Tongue (tissue), 2 donors: ENCODE data around the gene SLC6A13. TPM values are rescaled to one million over a fixed set of nuclear protein-coding genes. Genes with fewer than 3 reads are reported as not detected.
"Not testable (repeated sequence)": the region's sequence is repeated elsewhere in the genome, so short reads cannot be mapped to it uniquely, and the experiment has no call there.

Experiments
- DNase-seq: peaks from one replicate; pipeline ENCODE4 v3.0.0-alpha.2; 2015
- total RNA-seq: library from RNA; depleted of rRNA; stranded (reverse); fragments of >200 nt; gene quantifications from one replicate; pipeline ENCODE4 v1.2.3, GENCODE V29; 2014

SLC6A13 gene
- total RNA-seq, 1 donor from 2014 or later: 1.1 TPM

DNA sequence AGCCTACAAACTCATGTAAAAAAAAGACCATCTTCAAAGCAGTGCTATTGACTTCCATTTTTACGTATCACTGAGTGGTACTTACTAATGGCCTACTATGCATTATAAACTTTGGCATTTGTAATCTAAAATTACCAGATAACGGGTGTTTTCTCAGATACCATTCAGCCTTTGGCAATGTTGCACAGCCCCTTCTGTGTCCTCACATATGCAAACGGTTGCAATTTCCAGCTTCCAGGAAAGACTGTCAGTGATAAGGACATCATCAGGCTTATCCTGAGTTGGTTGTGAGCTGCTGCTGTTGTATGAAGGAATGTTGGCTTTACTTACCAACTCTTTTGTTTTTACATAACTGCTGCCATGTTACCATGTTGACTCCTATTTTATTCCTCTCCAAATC lies 1.6 kb upstream of the SLC6A13 start:
- no peak for DNase-seq

DNA sequence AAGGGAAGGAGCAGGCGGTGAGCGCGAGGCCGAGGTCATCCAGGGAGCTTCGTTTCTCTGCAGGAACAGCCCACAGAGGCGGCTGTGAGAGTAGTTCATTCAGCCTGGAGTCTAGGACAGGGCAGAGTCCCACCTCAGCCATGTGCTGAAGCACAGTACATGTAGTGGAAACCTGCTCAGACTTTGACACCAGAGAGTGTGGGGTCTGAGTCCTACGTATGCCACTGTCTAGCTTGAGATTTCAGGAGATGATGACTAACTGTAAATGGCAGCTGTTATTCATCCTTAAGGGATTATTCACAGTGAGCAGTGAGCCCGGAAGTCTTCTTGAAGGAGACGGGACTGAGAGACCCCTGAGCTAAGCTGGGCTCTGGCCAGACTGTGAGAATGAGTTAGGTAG lies 938 bp upstream of the SLC6A13 start:
- no peak for DNase-seq

DNA sequence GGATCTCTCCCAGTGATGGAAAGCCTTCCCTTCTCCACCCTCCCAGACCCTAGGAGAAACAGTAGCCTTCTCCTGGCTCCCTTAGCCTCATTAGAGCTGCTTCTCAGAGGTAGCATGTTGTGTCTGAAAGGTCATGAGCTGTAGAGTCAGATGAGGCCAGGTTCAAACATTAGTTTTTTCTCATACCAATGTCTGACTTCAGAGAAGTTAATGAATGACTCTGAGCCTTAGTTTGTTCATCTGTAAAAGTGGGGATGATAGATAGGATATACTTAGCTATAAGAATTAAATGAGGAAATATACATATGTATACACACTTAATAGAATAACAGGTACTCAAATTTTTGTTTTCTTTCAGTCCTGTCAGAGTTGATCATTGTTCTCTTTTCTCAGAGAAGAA lies 523 bp downstream of the SLC6A13 start:
- no peak for DNase-seq

DNA sequence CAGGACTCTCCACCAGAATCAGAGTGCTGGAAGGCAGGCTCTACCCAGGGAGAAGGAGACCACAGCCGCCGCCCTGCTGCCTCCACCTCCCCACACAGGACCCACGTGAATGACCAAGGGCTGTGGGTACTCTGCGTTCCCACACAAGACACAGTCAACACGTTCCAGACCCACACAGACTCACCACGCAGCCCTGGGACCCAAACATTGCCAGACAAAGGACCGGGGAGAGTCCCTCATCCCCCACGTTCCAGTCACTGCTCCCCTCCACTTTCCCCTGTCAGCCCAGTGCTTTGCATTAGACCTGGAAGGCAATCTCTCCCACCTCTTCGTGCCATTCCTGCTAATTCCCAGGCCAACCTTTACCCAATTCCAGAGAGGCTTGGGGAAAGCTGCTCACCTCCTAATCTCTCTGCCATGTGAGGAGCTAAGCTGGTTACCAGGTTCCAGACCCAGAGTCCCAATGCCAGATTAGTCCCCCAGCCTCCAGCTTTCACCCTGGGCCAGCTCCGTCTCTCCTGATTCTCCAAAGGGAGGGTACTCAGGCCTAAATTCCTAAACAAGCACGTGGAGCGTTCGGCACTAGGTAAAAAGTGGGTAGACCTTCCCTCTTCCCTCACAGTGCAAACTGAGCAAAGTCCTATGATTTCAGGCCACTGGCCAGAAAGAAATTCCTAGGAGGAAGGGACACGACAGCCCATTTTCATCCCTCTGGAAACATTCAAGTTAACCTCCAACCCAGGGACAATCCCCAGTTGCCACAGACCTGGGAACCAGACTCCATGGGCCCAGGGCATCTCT lies 4.9 kb downstream of the SLC6A13 start:
- no peak for DNase-seq

DNA sequence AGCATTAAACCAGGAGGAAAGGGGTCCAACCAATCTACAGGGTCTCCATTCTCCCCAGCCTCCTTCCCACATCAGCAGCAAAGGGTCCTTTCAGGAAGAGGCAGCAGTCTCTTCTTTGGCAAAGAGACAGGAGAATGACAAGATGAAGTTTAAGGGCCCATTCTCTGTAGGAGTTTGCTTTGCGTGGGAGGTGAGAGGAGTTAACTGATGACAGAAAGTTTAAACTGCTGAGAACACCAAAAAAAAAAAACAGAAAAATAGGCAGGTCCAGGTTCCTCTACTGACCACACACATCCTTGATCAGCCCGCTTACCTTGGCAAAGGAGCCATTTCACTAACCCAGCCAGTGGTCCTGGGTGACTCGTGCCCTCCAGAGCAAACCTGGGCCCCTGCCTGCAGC lies 5.7 kb downstream of the SLC6A13 start:
- no peak for DNase-seq

DNA sequence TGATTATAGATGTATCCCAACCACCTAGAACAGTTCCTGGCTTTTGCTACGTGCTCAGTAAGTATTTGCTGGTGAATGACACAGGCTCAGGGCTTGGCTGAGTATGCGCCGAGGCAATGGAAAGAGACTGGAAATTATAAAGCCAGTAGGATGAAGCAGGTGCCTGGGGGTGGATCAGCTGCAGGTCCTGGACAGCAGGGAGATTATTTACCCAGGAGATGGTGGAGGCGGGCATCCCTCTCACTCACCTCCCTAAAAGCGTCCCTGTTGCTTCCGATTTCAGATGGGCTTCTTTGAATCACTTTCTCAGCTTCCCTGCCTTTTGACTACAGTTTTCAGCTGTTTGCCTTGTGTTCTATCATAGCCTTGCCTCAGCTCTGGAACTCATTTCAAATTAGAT lies 6.4 kb downstream of the SLC6A13 start:
- DNase-seq: no peak

DNA sequence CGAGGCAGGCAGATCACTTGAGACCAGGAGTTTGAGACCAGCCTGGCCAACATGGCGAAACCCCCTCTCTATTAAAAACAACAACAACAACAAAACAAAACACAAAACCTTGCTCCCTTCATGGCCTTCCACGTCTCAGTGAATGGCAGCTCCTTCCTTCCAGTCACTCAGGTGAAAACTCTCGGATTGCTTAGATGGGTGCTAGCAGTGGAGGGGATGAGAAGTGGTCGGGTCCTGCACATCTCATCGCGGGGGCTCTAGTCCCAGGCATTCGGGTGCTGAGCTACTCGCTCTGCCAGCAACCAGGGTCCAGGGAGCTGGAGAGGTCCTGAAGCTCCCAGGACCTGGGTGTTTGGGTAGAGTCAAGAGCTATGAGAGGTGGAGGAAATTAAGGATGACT lies 7.7 kb downstream of the SLC6A13 start:
- DNase-seq: no peak

DNA sequence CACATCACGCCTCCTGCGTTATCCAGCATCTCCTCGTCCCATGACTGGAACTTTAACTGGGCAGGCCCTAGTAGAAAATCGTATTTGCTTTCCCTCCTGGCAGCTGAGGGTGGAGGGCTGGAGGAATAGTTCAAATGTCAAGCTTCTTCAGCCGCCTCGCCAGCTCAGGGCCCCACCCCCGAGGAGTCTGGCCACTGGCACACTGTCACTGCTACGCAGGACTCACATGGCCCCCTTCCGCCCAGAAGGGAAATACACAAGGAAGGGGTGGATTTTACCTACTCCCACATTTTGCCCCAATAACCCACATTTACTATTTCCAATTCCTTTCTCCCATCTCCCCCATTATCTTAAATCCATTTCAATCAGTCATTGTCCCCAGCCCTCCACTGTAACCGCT lies 8.6 kb downstream of the SLC6A13 start:
- DNase-seq: peak; percentile 20

DNA sequence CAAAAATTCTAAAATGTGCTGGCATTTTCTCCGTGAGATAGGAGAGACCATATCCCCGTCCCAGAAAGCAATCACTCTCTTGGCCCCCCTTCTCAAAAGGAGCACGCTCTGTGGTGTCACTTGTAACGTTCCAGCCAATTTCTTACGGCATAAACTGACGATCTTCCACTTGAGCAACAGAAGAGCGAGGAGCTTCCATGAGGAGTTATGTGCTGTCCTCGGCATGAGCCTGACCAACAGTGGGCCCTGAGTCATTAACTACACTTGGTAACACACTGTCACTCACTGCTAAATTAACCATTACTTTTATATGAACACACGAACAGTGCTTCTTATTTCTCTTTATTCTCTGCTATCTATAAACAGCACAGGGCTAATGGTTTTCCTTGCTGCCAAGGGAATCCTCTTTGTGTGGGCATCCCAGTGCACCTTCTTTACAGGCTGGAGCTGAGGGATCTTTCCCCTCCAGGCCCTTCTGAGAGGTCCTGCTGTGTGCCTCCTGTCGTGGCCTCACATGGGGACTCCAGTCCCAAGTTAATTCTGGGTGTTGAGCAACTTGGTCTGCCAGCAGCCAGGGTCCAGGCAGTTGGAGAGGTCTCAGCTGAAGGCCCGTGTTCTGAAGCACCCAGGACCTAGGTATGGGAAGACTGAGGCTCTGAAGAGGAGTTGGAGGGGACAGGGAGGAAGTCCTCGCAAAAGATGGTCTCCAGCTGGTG lies 9.4 kb downstream of the SLC6A13 start:
- DNase-seq: no peak

DNA sequence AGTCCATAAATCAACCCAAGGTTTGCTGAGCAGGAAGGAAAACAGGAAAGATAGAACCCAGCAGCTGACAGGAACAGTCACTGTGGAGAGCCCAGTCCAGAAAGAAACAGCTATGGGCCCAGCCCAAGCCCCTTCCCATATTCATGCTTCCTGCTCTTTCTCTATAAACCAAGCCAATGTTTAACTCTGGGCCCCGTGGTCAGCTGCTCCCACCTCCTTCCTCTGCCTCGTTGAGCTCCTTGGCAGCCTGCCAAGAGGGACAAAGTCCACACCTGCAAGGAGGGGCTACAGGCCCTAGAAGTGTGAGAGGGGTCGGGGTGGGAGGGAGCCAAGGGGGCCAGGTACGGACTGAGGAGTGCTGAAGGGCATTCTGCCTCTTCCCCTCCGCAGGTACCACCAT lies 10.0 kb downstream of the SLC6A13 start:
- no peak for DNase-seq

DNA sequence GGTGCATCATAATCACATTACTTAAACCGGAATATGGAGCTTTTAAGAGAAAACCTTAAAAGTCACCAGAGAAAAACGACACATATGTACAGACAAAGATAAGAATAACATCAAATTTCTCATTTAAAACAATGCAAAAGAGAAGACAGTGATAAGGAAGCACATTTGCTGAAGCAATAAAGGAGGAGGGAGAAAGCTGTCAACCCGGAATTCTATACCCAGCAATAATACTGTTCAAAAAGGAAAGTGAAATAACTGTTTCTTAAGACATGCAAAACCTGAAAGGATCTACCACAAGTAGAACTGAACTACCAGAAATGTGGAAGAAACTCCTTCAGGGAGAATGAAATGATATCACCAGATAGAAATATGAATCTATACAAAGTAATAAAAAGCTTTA lies 15.4 kb downstream of the SLC6A13 start:
- no peak for DNase-seq

DNA sequence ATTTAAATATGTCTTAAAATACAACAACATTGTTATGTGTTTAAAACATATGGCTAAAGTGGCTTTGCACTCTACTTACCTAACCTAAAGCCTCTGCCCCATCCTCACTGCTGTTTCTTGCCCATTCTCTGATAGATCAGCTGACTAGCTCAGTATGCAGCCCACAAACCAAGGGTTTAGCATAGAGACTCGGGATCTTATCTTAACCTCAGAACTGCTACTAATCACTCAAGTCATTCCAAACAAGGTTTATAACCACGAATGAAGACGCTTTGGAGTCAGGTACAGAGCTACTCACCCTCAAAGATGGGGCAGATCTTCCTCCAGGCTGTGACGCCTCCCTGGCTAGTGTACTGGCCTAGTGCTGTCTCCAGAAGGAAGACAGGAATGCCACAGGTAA lies 19.3 kb downstream of the SLC6A13 start:
- DNase-seq: no peak

DNA sequence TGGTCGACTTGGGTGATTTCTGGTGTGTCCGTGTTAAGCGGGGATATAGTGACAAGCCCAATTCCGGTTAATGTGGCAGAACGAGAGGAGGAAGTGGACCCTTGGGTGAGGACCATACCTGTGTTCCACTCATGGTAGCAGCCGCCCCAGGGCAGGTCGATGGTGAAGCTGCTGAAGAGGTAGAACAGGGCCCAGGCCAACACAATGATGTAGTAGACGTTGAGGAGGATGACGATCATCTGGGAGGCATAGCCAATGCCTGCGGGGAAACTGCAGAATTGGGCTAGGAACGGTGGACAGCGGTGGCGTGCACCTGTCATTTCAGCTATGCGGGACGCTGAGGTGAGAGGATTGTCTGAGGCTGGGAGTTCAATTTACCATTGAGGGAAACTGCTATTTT lies 20.1 kb downstream of the SLC6A13 start:
- DNase-seq: no peak

DNA sequence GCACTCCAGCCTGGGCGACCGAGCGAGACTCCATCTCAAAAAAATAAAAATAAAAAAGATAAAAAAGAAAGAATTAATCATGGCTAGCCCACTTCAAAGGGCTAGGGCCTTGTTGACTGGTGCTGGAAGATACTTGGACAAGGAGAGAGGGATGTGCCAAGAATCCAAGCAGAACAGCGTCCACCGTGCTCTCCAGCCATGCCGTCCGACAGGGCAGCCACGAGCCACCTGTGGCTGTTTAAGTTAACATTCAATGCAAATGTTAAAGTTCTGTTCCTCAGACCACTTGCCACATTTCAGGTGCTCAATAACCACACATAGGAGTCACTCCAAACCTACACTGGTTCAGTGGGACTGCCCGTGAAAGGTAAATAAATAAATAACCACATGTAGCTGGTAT lies 21.4 kb downstream of the SLC6A13 start:
- DNase-seq: no peak

DNA sequence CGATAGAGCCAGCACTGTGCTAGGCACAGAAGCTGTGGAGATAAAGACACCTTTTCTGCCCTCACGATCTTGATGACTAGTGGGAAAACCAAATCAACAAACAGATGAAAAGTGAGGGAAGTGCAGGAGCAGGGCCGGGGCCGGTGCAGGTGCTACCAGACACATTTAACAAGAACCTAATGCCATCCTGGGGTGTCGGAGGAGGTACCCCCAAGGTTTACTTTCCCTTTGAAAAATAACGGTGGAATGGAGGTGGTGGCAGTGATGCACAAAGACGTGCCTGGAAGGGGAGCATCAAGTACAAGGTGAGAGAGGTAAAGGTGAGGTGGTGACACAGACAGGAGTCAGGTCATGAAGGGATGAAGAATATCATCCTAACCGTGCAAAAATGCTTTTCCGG lies 22.1 kb downstream of the SLC6A13 start:
- no peak for DNase-seq

DNA sequence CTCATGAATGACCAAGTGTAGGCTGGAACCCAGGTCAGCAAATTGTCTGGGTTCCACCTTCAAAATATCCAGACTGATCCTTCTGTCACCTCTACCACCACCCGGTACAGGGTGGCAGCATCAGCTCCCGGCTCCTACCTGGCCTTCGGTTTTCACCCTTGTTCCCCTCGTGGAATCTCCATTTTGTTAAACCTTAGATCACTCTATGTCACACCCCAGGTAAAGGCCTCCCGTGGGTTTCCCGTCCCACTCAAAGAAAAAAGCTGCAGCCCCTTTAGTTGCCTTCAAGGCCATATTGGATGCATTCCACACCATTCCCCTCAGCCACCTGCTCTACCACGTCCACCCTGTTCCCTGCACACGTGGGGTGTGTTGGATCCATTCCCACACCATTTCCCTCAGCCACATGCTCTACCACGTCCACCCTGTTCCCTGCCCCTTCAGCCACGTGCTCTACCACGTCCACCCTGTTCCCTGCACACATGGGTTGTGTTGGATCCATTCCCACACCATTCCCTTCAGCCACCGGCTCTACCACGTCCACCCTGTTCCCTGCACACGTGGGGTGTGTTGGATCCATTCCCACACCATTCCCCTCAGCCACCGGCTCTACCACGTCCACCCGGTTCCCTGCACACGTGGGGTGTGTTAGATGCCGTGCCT lies 23.8 kb downstream of the SLC6A13 start:
- no peak for DNase-seq

DNA sequence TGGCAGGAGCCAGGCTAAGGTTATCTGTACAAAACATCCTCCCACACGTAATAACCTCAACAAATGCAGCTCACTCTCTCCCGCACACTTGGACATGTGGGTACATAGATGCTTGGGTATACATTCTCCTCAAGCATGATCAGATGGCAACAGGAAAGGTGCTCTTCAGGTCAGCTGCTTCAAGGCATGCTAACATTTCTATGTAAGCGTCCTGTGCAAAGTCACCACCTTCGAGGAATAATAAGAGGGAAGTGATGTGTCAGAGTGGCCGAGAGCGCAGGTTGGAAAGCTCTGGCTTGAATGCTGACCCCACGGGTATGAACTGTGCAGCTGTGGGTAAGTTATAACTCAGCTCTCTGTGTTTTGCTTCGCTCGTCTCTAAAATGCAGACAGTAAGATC lies 24.5 kb downstream of the SLC6A13 start:
- no peak for DNase-seq

DNA sequence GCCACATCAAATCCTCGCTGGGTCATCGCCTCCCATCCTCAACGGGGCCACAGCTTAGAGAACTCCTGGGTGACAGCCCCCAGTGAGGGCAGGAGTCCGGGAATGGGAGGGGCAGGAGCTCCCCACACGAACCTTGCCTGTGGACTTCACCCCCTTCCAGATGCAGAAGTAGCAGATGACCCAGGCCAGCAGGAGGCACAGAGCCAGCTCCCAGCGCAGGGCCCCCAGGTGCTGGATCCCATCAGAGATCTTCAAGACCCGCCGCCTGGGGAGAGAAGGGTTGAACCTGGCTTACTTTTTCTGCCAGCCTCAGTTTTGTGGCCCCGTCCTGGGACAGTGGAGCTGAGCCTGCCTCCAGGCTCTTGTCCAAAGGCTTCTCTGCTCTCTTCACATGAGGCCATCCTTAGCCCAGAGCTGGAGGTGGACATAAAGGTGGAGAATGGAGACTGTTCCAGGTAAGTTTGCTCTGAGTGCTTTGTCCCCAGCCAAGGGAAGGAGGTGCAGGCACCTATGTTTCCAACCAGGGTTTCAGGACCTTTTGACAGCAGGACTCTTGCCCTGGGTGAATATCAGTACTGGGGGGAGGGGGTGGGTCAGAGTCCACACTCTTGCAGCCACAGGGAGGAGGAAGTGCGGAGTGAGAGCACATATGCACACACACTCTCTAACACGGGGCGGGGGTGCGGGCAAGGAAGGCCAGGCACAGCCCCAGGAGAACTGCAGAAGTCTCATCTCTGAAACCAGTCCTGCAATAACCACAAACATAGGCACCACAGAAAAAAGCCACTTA lies 25.4 kb downstream of the SLC6A13 start:
- no peak for DNase-seq

DNA sequence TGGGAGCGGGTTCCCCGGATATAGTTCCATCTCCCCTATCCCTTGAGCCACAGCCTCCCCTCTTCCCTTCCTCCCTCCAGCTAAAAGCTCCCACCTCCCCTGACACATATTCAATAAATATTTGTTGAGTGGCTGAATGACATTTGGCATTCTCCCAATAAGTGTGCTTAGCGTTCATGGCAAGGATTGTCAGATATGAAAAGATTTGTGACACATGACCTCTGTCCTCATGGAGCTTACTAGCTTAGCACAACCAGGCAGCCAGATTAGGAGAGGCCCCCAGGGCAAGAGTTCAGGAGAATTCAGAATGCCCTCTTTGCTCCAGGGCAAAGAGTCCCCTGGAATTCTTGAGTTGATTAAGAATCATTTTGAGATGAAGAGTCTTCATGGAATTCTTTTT lies 26.2 kb downstream of the SLC6A13 start:
- no peak for DNase-seq

DNA sequence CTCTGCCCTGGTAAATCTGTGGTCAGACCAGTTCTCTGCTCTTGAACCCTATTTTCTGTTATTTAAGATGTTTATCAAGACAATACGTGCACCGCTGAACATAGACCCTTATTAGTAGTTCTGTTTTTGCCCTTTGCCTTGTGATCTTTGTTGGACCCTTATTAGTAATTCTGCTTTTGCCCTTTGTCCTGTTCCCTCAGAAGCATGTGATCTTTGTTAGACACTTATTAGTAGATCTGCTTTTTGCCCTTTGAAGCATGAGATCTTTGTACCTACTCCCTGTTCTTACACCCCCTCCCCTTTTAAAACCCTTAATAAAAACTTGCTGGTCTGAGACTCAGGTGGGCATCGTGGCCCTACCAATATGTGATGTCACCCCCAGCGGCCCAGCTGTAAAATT lies 26.7 kb downstream of the SLC6A13 start:
- DNase-seq: not testable (repeated sequence)

DNA sequence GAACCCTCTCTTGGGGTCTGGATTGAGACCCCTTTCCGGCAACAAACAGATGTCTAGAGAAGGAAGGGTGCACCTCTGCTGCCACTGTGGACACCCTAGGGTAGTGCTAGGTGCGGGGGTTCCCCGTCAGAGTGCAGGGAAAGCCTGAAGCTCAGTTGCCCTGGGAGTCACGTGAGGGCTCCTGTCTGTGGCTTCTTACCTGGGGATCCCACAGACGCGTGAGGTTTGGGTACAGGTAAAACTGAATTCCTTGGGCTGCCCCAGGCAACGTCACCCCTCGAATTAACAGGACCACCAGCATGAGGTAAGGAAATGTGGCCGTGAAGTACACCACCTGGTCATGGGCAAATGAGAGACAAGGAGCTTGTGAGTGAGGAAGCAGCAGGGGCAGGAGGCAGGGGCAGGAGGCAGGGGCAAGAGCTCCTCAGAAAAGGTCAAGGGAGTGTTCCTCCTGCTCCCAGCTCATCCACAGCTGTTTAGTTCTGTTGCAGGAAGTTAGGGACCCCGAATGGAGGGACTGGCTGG lies 27.7 kb downstream of the SLC6A13 start:
- DNase-seq: no peak

DNA sequence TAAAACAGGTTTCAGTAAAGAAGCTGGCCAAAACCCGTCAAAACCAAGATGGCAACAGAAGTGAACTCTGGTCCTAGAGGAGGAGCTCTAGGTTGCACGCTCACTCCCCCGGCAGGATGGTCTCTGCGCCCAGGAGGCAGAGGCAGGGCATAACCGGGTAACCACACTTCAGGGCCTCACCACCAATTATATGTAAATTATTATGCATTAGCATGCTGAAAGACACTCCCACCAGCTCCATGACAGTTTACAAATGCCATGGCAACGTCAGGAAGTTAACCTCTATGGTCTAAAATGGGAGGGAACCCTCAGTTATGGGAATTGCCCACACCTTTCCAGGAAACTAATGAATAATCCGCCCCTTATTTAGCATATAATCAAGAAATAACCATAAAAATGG lies 28.6 kb downstream of the SLC6A13 start:
- no peak for DNase-seq

DNA sequence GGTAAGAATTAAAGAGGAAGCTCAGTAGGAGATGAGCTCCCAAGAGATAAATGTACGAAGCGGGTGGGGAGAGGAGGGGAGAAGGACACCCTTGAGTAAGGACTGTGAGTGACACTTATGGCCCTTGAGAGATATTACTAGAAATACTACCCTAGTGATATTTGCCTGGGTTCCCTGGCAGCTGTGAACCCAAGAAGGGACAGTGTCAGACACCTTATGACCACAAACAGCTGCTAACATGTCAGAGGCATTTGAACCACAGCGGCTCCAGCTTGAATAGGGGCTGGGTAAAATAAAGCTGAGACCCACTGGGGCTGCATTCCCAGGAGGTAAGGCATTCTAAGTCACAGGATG lies 29.0 kb downstream of the SLC6A13 start:
- no peak for DNase-seq
